ENCODE results near the gene LZTS3.

DNA sequence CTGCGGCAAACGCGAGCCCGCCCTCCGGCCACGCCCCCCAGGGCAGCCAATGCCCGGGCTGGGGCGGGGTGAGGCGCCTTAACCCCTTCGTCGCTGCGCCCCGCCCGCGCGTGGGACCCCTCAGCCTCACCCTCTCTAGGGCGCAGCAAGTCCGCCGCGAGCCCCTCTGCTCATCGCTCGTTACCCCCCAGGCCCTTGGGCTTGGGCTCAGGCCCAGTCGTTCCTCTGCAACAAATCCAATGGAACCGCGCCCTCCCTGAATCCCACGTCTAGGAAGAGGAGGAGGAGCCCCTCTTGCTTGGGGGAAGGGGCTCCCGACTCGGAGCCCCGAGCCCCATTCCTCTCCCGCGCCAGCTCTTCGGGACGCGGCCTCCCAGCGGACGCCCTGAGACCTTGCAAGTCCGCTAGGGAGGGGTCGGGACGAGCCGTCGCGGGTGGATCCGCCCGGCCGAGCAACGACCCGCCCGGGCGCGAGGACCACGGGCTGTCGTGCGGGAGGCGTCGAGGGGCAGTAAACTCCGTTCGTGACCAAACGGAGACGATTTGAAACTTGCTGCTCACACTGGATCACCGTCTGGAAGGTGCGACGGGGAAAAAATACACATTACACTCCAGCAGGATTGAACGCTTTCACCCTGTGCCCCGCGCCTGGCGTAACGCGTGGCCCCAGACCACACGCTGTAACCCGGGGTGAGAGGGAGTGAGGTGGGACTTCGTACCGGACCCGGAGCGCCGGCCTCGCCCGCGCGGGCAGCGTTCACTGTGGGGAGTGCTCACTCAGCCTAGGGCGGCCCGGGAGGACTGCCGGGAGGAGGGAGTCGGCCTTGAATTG is 477 bp upstream of the LZTS3 start:
- no peak for TF ChIP-seq REST (IDR thresholded peaks at IDR 0.05; ENCODE audit: insufficient read depth in 1 of 2, low read depth in 2 of 2, low read length in 2 of 2)
- TF ChIP-seq POLR2AphosphoS5 (IDR thresholded peaks at IDR 0.05; ENCODE audit: low read depth, low read length), result peak; percentile 34; the same call in 1 of the 2 replicates
- TF ChIP-seq SIN3A (IDR thresholded peaks at IDR 0.05; ENCODE audit: borderline replicate concordance, insufficient read depth, low read length), result no peak
